Dermis microvascular lymphatic vessel endothelial cell (primary cell): ENCODE measurements around the gene LMBR1L. TPM values are rescaled to one million over a fixed set of nuclear protein-coding genes. Genes with fewer than 3 reads are reported as not detected.
"Not testable (repeated sequence)": the region's sequence is repeated elsewhere in the genome, so short reads cannot be mapped to it uniquely, and the experiment has no call there.

Experiments
- DNase-seq, 2 donors: peaks; one replicate each; pipeline versions ENCODE4 v3.0.0 to v3.0.0-alpha.2; 2010; ENCODE audit warnings: low read depth in 2 of 2
- total RNA-seq: library from RNA; depleted of rRNA; stranded (reverse); fragments of >200 nt; gene quantifications from 2 replicates; pipeline ENCODE4 v1.2.1, GENCODE V29; 2014

The LMBR1L gene, protein sequence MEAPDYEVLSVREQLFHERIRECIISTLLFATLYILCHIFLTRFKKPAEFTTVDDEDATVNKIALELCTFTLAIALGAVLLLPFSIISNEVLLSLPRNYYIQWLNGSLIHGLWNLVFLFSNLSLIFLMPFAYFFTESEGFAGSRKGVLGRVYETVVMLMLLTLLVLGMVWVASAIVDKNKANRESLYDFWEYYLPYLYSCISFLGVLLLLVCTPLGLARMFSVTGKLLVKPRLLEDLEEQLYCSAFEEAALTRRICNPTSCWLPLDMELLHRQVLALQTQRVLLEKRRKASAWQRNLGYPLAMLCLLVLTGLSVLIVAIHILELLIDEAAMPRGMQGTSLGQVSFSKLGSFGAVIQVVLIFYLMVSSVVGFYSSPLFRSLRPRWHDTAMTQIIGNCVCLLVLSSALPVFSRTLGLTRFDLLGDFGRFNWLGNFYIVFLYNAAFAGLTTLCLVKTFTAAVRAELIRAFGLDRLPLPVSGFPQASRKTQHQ
- 79.7 and 97.0 TPM in 2 replicates for total RNA-seq

DNA sequence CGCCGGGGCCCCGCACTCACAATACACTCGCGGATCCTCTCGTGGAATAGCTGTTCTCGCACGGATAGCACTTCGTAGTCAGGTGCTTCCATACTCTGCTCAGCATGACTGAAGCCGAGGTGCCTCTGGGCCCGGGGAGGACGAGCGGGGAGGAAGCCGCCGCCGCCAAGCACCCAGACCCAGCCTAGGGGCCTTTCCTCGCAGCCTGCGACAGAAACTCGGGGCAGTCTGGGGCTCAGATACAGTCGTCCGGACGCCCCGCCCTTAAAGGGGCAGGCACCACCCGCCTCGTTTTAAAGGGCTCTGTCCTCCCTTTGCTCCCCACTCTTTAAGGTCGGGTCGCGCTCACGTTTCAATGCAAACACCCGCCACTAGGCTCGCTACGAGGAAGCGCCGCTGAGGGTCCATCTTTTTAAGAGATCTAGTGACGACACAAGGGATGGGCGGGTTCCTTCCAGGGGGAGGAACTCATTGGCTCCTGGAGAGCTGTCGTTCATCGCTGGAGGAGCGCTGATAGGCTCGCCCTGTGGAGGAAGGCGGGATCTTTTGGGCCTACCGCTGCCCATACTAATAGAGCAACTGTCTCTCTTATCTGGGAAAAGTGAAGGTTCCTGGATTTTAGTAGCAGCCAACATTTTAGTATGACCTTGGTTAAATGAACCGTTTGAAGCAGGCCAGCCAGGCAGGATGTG lies at the start of gene LMBR1L:
Gene LMBR1L (minus strand): TSS at position 384 of the 692 bp plus-strand sequence. CDS start 292 bp downstream, at position 92.
- peak; percentile 96 to 99 for DNase-seq

DNA sequence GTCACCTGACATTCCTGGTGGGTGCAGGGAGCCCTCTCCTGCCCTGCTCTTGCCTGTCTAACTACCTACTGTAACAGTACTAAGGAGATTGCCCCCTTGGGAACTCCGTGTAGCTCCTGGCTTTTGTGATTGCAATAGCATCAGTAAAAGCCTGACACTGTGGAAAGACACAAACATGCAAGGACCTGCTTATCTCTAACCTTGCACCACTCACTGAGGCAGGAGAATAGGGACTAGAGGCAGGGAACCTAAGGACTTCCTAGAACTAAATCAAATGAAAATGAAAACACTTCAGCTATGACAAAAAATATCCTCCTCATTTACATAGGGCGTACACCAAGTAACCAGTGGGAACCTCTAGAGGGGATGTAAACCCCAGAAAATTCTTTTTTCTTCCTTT lies 49.8 kb upstream of the LMBR1L start:
- no peak for DNase-seq

DNA sequence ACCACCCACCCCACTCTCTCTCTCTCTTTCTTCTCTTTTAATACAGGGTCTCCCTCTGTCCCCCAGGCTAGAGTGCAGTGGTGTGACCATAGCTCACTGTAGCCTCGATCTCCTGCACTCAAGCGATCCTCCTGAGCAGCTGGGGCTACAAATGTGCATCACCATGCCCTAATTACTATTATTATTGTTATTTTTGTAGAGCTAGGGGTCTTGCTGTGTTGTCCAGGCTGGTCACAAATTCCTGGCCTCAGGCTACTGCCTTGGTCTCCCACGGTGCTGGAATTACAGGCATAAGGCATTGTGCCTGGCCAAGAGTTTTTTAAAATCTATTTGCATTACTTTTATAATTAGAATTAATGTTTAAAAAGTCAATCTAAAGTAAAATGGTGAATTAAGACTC lies 43.6 kb upstream of the LMBR1L start:
- no peak for DNase-seq

DNA sequence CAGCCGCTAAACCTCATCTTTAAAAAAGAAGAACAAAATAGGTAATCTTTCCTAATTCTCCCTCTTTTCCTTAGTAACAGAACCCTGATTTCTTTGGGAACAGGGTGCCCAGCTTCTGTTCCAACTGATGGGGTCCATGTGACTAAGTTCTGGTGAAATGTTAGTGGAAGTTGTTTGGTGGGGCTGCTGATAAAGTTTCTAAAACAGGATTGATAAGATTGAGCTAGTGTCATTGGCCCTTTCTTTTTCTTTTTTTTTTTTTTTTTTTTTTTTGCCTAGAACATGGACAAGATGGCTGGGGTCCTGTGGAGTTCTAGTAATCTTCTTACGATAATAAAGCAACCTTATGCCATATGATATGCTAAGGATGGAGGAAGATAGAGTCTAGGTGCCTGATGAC lies 36.7 kb upstream of the LMBR1L start:
- DNase-seq = no peak

DNA sequence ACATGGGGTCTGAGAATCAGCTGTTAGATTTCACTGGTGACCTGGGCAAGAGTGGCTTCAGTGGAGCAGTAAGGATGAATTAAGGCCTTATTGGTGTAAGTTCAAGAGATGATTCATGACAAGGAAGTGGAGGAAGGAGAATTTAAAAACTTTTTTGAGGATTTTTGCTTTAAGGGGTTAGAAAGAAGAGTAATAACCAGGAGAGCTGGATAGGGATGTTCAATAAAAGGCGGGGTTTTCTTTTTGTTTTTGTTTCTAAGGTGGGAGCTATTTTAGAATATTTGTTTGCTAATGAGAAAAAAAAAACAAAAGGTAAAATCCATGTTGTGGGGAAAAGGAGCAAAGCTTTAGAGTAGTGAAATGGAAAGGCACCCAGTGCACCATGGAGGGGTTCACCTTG lies 35.8 kb upstream of the LMBR1L start:
- no peak for DNase-seq

DNA sequence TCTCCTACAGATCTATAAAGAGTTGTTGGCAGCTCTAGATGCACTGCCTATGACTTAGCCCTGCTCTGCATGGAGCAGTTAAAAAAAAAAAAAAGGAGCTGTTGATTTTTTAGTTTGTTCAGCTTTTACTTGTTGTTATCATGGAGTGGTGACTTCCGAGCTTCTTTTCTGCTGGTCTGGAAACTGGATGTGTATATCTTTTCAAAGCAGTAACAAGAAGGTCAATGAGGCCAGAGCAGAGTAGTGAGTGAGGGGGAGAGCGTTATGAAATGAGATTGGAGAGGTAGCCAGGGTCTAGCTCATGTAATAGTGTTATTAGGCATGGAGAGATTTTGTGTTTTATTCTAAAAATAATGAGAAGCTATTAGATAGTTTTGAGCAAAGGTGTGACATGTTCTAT lies 33.7 kb upstream of the LMBR1L start:
- no peak for DNase-seq

DNA sequence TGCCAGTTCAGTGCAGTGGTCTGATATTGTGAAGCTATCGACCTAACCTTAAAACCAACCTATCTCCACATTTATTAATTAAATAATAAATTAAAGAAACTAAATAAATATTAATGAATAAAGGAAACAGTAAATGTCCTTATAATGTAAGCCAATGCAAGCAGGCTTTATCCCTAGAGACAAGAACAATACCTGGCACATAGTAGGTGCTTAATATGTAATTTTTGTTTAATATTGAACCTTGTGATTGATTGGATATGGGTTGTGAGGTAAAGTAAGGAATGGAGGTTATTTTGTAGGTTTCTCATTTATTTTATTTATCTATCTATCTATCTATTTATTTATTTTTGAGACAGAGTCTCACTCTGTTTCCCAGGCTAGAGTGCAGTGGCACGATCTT lies 28.4 kb upstream of the LMBR1L start:
- DNase-seq = no peak

DNA sequence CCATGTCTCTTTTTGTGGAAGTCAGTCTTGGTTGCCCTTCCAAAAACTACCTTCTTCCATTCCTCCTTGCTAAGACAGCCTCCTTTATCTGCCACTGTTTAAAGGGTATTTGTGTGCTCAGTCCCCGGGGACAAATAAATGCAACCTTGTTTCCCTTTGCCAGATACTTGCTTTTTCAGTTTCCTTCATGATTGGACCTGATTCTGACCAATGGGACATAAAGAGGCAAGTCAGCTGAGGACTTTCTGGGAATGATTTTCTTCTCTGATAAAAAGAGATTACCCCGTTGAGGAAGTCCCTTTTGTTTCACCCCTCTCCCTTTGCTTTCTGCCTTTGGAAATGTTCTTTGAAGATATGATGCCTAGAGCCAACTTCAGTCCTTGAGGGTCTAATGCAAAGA lies 27.9 kb upstream of the LMBR1L start:
- no peak for DNase-seq

DNA sequence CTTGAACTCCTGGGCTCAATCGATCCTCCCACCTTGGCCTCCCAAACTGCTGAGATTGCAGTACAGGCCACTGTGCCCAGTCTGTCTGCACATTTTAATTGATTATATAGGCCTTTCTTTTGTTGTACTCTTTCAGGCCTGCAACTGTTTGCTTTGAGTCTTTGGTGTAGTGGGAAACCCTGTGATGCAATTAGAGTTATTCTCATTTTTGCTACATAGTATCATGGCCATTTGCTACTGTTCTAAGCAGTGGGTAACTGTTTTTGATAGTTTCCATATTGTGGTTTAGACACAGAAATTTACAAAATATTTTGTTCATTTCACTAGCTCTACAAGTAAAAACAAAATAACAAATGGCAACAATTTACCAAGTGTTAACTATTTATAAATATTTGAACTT lies 26.8 kb upstream of the LMBR1L start:
- no peak for DNase-seq

DNA sequence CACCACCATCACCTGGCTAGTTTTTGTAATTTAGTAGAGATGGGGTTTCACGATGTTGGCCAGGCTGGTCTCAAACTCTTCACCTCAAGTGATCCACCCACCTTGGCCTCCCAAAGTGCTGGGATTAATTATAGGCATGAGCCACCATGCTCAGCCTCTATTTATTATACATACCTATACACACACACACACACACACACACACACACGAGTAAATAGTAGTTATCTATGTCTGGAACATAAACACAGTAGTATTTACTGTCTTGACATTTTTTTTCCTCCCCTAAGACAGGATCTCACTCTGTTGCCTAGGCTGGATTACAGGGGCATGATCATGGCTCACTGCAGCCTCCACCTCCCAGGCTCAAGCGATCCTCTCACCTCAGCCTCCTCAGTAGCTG lies 26.4 kb upstream of the LMBR1L start:
- DNase-seq = not testable (repeated sequence)

DNA sequence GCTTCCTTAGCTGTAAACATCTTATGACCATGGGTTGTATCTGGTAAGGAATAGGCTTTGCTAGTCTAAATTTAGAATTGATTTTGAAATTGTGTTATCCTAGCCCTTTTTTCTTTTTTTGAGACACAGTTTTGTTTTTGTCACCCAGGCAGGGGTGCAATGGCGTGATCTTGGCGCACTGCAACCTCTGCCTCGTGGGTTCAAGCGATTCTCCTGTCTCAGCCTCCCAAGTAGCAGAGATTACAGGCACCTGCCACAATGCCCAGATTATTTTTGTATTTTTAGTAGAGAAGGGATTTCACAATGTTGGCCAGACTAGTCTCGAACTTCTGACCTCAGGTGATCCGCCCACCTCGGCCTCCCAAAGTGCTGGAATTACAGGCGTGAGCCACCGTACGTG lies 22.9 kb upstream of the LMBR1L start:
- no peak for DNase-seq

DNA sequence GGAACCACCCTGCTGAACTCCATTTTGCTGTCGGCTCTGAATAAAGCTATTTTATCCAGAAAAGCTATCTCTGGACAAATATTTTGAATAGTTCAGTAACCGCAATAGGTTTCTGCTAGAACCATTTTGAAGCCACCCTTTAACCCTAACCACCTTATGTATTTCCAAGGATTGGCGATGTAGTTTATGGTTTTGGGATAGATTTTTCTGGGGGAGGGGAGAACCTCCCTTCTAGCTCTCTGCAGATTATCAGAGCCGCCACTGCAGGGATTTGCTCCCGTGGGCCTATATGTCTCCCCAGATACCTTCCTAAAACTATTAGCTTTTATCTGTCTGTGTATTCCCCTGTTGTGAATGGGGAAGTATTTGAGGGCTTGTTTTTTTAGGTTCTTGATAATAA lies 22.4 kb upstream of the LMBR1L start:
- no peak for DNase-seq

DNA sequence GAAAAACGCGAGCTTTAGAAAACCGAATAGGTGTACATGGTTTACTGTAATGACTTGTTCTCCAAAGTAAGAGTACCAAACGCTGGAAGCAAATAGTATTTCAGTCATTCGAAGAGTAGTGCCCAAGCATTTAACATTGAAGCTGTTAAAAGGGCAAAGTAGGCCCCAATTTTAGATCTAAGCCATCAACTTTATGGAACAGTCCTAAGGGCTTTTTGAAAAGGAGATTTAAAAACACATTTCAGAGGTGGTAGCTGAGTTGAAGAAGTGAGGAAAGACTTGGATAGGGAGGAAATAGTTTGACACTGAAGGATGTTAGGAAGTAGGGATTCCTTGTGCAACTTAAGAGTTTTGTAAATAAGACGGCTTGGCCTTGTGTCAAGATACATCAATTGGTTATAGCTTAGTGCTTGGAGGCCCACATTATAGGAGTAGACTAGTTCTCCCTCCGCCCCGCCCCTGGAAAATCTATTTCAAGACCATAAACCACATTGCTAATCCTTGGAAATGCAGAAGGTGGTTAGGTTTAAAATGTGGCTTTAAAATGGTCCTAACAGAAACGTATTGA lies 21.3 kb upstream of the LMBR1L start:
- peak in 1 of 2 donors; percentile 4 for DNase-seq

DNA sequence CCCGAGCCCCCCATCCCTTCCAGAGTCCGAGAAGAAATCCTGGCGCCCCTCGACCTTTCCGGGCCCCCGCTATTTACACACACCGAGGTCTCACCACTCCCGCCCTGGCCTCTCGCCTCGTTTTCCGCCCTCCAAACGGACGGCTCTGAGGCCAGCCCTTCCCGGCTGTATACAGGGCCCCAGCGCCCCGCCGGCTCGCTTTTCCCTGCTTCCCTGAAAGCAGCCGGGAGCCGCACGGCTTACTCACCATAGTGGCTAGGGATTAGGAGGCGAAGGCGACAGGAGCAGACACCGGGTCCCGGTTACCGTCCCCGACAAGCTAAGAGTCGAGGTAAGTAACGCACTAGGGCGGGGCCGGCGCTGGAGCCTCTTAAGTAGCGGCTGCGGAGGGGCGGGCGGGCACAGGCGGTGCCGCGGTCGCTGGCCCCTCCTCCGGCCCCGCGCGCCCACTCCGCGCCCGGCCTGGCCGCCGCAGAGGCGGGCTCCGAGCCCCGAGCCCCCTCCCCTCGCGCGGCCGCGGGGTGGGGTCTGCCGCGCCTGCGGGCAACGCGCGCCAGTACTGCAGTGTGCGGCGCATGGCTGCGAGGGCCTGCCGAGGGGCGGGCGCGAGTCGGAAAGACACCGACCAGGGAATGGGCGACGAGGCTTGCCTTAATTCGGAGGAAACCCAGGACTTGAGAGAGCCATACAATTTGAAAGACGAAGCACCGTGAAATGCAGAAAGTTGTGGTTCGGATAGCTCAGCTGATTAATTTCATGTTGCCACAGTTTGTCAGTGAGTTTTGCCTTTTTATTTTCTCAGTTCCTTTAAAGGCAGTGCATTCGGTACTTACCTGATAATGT lies 20.6 kb upstream of the LMBR1L start, which contains the start of gene TUBA1B:
Gene TUBA1B (minus strand): TSS at position 345 of the 843 bp plus-strand sequence. CDS start 95 bp downstream, at position 250.
- DNase-seq = peak; percentile 62 to 93

DNA sequence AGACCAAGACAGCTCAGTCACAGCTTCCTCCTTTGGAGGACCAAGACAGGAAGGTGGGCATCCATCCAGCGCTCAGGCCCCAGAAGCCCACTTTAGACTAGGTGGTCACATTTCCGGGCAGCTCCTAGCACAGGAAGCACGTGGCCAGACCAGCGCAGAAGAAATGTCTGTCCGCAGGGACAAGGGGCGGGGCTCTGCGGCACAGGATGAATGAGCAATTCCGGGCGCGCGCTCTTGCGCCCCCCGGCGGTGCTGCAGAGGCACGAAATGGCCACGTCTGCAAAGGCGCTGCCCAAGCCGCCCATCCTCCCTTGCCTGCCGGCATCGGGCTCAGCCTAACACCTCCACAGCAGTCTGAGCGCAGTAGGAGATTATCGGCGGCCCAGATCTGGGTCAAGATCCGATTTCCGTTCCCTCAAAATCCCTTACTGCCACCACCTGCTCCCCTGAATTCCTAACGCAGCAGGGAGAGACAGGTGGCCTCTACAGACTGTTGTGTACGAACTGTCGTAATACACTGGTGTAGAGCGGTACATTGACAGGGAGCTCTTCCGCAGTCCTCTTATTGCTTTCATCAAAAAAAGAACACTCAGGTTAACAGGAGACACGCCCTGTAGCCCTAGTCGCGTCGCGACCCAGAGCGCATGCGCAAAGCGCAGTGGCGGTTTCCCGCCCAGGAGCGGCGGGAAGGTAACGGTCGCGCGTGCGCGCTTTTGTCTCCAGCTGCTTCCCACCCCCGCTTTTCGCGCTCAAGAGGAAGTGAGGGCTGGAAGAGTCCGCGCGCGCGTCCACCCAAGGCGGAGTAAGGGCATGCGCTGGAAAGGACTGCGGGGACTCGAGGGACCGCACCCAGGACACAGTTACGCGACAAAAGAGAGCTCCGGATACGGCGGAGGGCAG lies 19.8 kb upstream of the LMBR1L start:
- DNase-seq = peak; percentile 89 to 97

DNA sequence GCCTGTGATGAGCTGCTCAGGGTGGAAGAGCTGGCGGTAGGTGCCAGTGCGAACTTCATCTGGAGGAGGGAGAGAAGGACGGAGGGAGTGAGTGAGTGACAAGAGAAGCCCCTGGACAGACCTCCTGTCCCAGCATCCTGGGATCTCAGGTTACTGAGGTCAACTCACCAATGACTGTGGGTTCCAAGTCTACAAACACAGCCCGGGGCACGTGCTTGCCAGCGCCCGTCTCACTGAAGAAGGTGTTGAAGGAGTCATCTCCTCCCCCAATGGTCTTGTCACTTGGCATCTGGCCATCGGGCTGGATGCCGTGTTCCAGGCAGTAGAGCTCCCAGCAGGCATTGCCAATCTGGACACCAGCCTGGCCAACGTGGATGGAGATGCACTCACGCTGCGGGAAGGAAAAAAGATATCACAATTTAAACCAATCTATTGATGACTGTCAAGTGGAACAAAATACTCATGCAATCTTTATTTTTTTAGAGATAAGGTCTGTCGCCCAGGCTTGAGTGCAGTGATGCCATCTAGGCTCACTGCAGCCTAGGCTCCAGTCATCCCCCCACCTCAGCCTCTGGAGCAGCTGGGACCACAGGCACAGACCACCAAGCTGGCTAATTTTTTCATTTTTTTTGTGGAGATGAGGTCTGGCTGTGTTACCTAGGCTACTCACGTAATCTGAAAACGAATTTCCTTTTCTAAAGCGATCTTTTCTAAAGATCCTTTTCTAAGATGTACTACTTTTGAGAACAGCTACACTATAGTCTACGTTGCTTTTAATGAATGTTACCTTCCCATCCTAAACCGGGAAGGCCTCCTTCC lies 18.9 kb upstream of the LMBR1L start:
- DNase-seq = no peak

DNA sequence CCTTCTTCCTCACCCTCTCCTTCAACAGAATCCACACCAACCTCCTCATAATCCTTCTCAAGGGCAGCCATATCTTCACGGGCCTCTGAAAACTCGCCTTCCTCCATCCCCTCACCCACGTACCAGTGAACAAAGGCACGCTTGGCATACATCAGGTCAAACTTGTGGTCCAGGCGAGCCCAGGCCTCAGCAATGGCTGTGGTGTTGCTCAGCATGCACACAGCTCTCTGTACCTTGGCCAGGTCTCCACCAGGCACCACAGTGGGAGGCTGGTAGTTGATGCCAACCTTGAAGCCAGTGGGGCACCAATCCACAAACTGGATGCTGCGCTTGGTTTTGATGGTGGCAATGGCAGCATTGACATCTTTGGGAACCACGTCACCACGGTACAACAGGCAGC lies 17.3 kb upstream of the LMBR1L start:
- DNase-seq = not testable (repeated sequence)

DNA sequence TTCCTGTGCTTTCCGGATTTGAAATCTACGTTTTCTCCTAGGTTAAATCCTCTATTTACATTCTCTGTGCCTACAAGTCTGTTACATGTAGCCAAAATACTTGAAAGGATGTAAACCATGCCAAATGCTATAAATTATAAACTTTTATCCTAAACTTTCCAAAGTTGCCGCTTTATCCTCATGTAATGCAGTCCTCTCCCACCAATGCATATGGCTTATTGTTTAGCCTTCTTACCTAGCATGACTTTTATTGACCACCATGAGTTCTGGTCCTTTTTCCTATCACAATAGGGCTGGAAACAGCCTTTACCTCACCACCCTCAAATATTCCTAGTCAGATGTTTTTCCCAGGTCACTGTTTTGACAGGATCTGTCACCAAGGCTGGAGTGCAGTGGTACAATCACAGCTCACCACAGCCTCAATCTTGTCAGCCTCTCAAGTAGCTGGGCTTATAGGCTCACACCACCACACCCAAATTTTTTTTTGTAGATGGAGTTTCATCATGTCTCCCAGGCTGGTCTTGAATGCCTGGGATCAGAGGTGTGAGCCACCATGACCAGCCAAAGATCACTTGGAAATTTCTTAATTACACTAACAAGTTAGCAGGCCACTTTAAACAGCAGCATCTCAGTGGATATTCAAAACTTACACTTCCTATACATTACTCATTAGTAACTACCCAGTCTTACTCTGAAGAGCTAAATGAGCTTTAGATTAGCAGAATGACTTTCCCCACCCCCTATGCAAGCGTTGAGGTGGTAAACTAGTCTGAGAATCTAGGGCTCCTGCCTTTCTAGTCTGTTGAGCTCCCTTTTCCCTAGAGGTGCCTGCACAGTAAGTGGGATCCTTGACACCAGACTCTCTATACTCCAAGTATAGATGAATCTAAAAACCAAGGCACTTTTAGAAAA lies 16.5 kb upstream of the LMBR1L start:
- no peak for DNase-seq
